HG02571 (cell line): Measurements from ENCODE around the gene ADAMTSL1.

ENCODE experiments used
- ATAC-seq: cut with Tn5 transposase; IDR thresholded peaks from one replicate; pipeline ENCODE4 v1.9.1; 2021; ENCODE audit warnings: mild to moderate bottlenecking, moderate library complexity; ENCODE audit not compliant: unreplicated experiment

ADAMTSL1 gene

GRCh38 chr9:18891946-18892670 lies 418.2 kb downstream of the ADAMTSL1 start:
- ATAC-seq, result no peak

- no peak for ATAC-seq
Measured at GRCh38 chr9:18893046-18893445, 419.1 kb downstream of the ADAMTSL1 start.

- ATAC-seq, result no peak
Measured at GRCh38 chr9:18893491-18893890, 419.5 kb downstream of the ADAMTSL1 start.

GRCh38 chr9:18896004-18896403 lies 422.1 kb downstream of the ADAMTSL1 start:
- no peak for ATAC-seq

- ATAC-seq, result no peak
Measured at GRCh38 chr9:18896531-18897179, 422.7 kb downstream of the ADAMTSL1 start.

- ATAC-seq, result no peak
Measured at GRCh38 chr9:18903450-18903849, 429.5 kb downstream of the ADAMTSL1 start.

- ATAC-seq, result no peak
Measured at GRCh38 chr9:18905028-18905882, 431.3 kb downstream of the ADAMTSL1 start.

- ATAC-seq, result no peak
Measured at GRCh38 chr9:18905883-18906629, 432.1 kb downstream of the ADAMTSL1 start.

GRCh38 chr9:18906656-18907395 lies 432.9 kb downstream of the ADAMTSL1 start:
- no peak for ATAC-seq

GRCh38 chr9:18907927-18908625 lies 434.1 kb downstream of the ADAMTSL1 start:
- no peak for ATAC-seq

GRCh38 chr9:18909140-18910018 lies 435.4 kb downstream of the ADAMTSL1 start:
- no peak for ATAC-seq

GRCh38 chr9:18910435-18910834 lies 436.5 kb downstream of the ADAMTSL1 start:
- ATAC-seq, result no peak

GRCh38 chr9:18910916-18911315 lies 437.0 kb downstream of the ADAMTSL1 start:
- ATAC-seq, result no peak

GRCh38 chr9:18911714-18912342 lies 437.9 kb downstream of the ADAMTSL1 start:
- no peak for ATAC-seq

GRCh38 chr9:18920141-18921084 lies 446.5 kb downstream of the ADAMTSL1 start:
- no peak for ATAC-seq

GRCh38 chr9:18921366-18922075 lies 447.6 kb downstream of the ADAMTSL1 start:
- no peak for ATAC-seq
